Measurements from ENCODE around the gene CNTNAP2.
"Not testable (repeated sequence)": the region's sequence is repeated elsewhere in the genome, so short reads cannot be mapped to it uniquely, and the experiment has no call there.

CNTNAP2 gene

GRCh38 chr7:147570390-147570789 is 1453.8 kb downstream of the CNTNAP2 start:
- H3K27me3 Mint-ChIP-seq (ENCODE audit: low read depth) = no peaks in the 10 kb centered on the region
- no peak overlapping the region for H3K4me3 Mint-ChIP-seq
- H3K9me3 Mint-ChIP-seq = peaks cover 15% of the 10 kb centered on the region
- H3K4me1 Mint-ChIP-seq (ENCODE audit: low read depth) = no peaks in the 10 kb centered on the region
- H3K27ac Mint-ChIP-seq = no peak overlapping the region
- no peaks in the 10 kb centered on the region for H3K36me3 Mint-ChIP-seq (ENCODE audit: low read depth)

DNA sequence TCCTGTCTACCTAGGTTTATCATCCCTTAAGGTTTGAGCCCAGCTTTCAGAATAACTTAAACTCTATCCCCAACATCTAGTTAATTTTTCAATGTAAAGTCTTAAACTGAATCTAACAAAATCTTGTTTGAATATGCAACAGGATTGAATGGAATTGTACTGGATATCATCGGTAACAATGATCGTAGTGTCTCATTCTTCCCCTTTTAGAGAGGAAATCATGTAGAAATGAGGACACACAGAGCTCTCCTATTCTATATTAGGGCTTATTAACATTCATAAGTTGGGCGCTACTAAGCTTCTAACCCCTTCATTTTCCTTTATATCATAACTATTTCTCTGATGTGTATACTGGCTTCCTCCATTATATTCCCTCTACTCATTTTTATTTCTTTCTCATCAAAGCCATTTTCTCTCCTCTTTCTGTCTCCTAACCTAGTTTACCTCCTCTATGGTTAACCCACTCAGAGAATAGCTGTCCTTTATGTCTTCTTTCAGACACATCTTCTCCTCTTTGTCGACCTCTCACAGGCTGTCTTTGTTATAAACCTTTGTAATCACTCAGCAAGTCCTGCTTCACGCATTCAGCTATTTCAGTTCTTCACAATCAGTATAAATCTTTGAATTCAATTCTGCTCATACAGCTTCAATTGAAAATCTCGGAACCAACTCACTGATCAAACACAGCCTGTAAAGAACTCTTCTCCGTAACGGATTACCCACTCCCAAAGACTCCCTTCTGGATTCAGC is 1455.0 kb downstream of the CNTNAP2 start:
- Mint-ChIP-seq H3K36me3 (ENCODE audit: low read depth) (no peaks in the 10 kb centered on the region), H3K27me3 (ENCODE audit: low read depth) (no peaks in the 10 kb centered on the region), H3K4me1 (ENCODE audit: low read depth) (no peaks in the 10 kb centered on the region), H3K9me3 (peaks cover 10% of the 10 kb centered on the region), H3K27ac (no peak overlapping the region), H3K4me3 (no peak overlapping the region)

- Mint-ChIP-seq H3K9me3 (no peaks in the 10 kb centered on the region), H3K4me3 (no peak overlapping the region), H3K36me3 (ENCODE audit: low read depth) (no peaks in the 10 kb centered on the region), H3K4me1 (ENCODE audit: low read depth) (no peaks in the 10 kb centered on the region), H3K27ac (no peak overlapping the region), H3K27me3 (ENCODE audit: low read depth) (no peaks in the 10 kb centered on the region)
These were observed 1461.6 kb downstream of the CNTNAP2 start for GRCh38 chr7:147578196-147578595.

- H3K27ac Mint-ChIP-seq = no peak overlapping the region
- H3K36me3 Mint-ChIP-seq (ENCODE audit: low read depth) = no peaks in the 10 kb centered on the region
- no peaks in the 10 kb centered on the region for H3K4me1 Mint-ChIP-seq (ENCODE audit: low read depth)
These were observed 1462.5 kb downstream of the CNTNAP2 start for GRCh38 chr7:147579148-147579547.

GRCh38 chr7:147584771-147585193 is 1468.2 kb downstream of the CNTNAP2 start:
- Mint-ChIP-seq H3K4me1 (ENCODE audit: low read depth) (no peaks in the 10 kb centered on the region), H3K4me3 (no peak overlapping the region), H3K27me3 (ENCODE audit: low read depth) (no peaks in the 10 kb centered on the region), H3K27ac (no peak overlapping the region), H3K9me3 (no peaks in the 10 kb centered on the region), H3K36me3 (ENCODE audit: low read depth) (no peaks in the 10 kb centered on the region)

More at GRCh38 chr7:147579148-147579547, 1462.5 kb downstream of the CNTNAP2 start:
- no peak overlapping the region for H3K4me3 Mint-ChIP-seq
- H3K27me3 Mint-ChIP-seq (ENCODE audit: low read depth) = no peaks in the 10 kb centered on the region
- H3K9me3 Mint-ChIP-seq = no peaks in the 10 kb centered on the region

- Mint-ChIP-seq H3K27ac (no peak overlapping the region), H3K4me1 (ENCODE audit: low read depth) (no peaks in the 10 kb centered on the region), H3K4me3 (no peak overlapping the region), H3K36me3 (ENCODE audit: low read depth) (no peaks in the 10 kb centered on the region), H3K9me3 (no peaks in the 10 kb centered on the region), H3K27me3 (ENCODE audit: low read depth) (no peaks in the 10 kb centered on the region)
These were observed 1469.5 kb downstream of the CNTNAP2 start for GRCh38 chr7:147586110-147586509.

GRCh38 chr7:147586526-147586925 is 1469.9 kb downstream of the CNTNAP2 start:
- Mint-ChIP-seq H3K4me1 (ENCODE audit: low read depth) (no peaks in the 10 kb centered on the region), H3K4me3 (no peak overlapping the region), H3K27ac (no peak overlapping the region), H3K27me3 (ENCODE audit: low read depth) (no peaks in the 10 kb centered on the region), H3K36me3 (ENCODE audit: low read depth) (no peaks in the 10 kb centered on the region), H3K9me3 (no peaks in the 10 kb centered on the region)

- H3K36me3 Mint-ChIP-seq (ENCODE audit: low read depth) = no peaks in the 10 kb centered on the region
- H3K27ac Mint-ChIP-seq = no peak overlapping the region
- H3K4me3 Mint-ChIP-seq = no peak overlapping the region
- H3K4me1 Mint-ChIP-seq (ENCODE audit: low read depth) = no peaks in the 10 kb centered on the region
- peaks cover 16% of the 10 kb centered on the region for H3K9me3 Mint-ChIP-seq
- no peaks in the 10 kb centered on the region for H3K27me3 Mint-ChIP-seq (ENCODE audit: low read depth)
These were observed 1476.9 kb downstream of the CNTNAP2 start for GRCh38 chr7:147593271-147594057.

GRCh38 chr7:147595042-147595441 is 1478.4 kb downstream of the CNTNAP2 start:
- no peaks in the 10 kb centered on the region for H3K27me3 Mint-ChIP-seq (ENCODE audit: low read depth)
- no peaks in the 10 kb centered on the region for H3K4me1 Mint-ChIP-seq (ENCODE audit: low read depth)
- H3K27ac Mint-ChIP-seq = no peak overlapping the region
- H3K9me3 Mint-ChIP-seq = peaks cover 25% of the 10 kb centered on the region
- no peaks in the 10 kb centered on the region for H3K36me3 Mint-ChIP-seq (ENCODE audit: low read depth)
- H3K4me3 Mint-ChIP-seq = no peak overlapping the region

DNA sequence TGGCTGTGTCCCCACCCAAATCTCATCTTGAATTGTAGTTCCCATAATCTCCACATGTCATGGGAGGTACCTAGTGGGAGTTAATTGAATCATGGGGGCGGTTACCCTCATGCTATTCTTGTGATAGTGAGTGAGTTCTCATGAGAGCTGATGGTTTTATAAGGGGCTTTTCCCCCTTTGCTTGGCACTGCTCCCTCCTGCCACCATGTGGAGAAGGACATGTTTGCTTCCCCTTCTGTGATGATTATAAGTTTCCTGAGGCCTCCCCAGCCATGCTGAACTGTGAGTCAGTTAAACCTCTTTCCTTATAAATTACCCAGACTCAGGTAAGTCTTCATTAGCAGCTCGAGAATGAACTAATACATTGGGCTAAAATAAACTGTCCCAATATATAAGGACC is 1482.1 kb downstream of the CNTNAP2 start:
- H3K27me3 Mint-ChIP-seq (ENCODE audit: low read depth); H3K27ac Mint-ChIP-seq; H3K36me3 Mint-ChIP-seq (ENCODE audit: low read depth); H3K4me1 Mint-ChIP-seq (ENCODE audit: low read depth); H3K4me3 Mint-ChIP-seq: not testable (repeated sequence)
- peaks cover 29% of the 10 kb centered on the region for H3K9me3 Mint-ChIP-seq

DNA sequence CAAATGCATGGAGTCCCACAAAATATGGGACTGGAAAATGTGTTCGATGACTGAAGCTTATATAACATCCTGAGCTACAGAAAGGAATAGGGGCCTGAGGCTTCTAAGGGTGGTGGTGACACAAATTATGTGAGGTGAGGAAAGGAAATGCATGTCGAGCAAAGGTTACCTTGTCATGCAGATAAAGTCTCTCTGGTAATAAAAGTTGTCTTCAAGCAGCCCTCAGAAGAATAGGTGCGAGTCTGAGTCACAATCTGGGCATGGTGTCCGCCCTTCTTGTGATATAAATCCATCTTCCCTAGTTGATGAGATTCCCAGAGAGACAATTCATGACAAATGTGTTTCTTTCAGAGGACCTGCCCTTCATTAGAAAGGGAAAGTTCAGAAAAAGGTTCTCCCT is 1488.7 kb downstream of the CNTNAP2 start:
- Mint-ChIP-seq H3K36me3 (ENCODE audit: low read depth) (no peaks in the 10 kb centered on the region), H3K9me3 (peaks cover 4% of the 10 kb centered on the region), H3K4me3 (no peak overlapping the region)

GRCh38 chr7:147607157-147607800 is 1490.7 kb downstream of the CNTNAP2 start:
- H3K27ac Mint-ChIP-seq = no peak overlapping the region
- no peaks in the 10 kb centered on the region for H3K36me3 Mint-ChIP-seq (ENCODE audit: low read depth)
- no peak overlapping the region for H3K4me3 Mint-ChIP-seq
- no peaks in the 10 kb centered on the region for H3K27me3 Mint-ChIP-seq (ENCODE audit: low read depth)
- no peaks in the 10 kb centered on the region for H3K9me3 Mint-ChIP-seq
- H3K4me1 Mint-ChIP-seq (ENCODE audit: low read depth) = no peaks in the 10 kb centered on the region

More for the DNA sequence above, 1488.7 kb downstream of the CNTNAP2 start:
- Mint-ChIP-seq H3K27ac (no peak overlapping the region), H3K4me1 (ENCODE audit: low read depth) (no peaks in the 10 kb centered on the region), H3K27me3 (ENCODE audit: low read depth) (no peaks in the 10 kb centered on the region)

DNA sequence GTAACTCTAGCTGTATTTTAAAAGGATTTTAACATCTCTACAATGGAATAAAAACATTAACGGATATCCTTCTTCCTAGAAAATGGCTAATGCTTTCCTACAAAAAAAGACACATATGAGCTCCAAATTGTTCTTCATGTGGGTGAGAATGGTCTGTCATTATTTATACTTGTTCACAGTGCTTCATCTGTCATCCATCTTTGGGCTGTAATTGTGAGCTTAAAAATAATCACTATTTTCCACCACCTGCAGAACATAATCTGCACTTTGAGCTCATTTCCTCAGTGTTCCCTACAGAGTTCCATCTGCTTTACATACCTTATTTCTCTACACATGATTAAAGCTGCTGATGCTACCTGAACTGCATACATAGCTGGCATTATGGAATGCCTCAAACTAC is 1494.8 kb downstream of the CNTNAP2 start:
- no peaks in the 10 kb centered on the region for H3K9me3 Mint-ChIP-seq
- no peaks in the 10 kb centered on the region for H3K27me3 Mint-ChIP-seq (ENCODE audit: low read depth)
- H3K4me3 Mint-ChIP-seq = no peak overlapping the region
- no peak overlapping the region for H3K27ac Mint-ChIP-seq
- no peaks in the 10 kb centered on the region for H3K36me3 Mint-ChIP-seq (ENCODE audit: low read depth)
- H3K4me1 Mint-ChIP-seq (ENCODE audit: low read depth) = no peaks in the 10 kb centered on the region

DNA sequence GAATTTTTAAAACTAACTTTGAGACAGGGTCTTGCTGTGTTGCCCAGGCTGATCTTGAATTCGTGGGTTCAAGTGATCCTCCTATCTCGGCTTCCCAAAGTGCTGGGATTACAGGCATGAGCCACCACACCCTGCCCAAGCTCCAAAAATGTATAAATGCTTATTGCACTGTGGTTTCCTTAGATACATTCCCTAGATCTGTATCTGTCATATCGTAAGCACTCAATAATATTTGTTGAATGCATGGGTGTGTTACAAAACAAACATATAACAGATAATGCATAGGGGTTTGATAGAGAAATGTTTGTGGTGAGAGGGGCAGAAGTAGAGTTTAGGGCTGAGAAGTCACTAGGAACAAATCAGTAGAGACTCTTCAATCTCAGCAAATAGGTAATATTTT is 1518.7 kb downstream of the CNTNAP2 start:
- Mint-ChIP-seq H3K27ac (no peak overlapping the region), H3K9me3 (peaks cover 10% of the 10 kb centered on the region), H3K4me3 (no peak overlapping the region), H3K4me1 (ENCODE audit: low read depth) (no peaks in the 10 kb centered on the region), H3K36me3 (ENCODE audit: low read depth) (no peaks in the 10 kb centered on the region), H3K27me3 (ENCODE audit: low read depth) (no peaks in the 10 kb centered on the region)

DNA sequence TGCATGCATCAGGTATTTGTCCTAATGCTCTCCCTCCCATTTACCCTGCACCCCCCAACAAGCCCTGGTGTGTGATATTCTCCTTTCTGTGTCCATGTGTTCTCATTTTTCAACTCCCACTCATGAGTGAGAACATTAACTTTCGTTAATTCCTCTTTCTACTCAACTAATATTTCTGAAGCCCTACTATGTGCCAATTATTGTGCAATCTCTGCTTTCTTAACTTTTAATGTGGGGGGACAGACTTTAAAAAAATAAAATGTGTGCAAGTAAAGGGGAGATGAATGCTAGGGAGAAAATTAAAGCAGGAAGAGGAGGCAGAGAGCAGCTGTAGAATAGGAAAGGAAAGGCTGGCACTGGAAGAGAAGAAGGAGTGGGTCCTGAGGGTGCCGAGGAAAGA is 1520.0 kb downstream of the CNTNAP2 start:
- H3K27me3 Mint-ChIP-seq (ENCODE audit: low read depth) = no peaks in the 10 kb centered on the region
- no peaks in the 10 kb centered on the region for H3K36me3 Mint-ChIP-seq (ENCODE audit: low read depth)
- H3K4me1 Mint-ChIP-seq (ENCODE audit: low read depth) = no peaks in the 10 kb centered on the region
- H3K9me3 Mint-ChIP-seq = peaks cover 8% of the 10 kb centered on the region
- H3K27ac Mint-ChIP-seq = no peak overlapping the region
- no peak overlapping the region for H3K4me3 Mint-ChIP-seq

Measured in T-helper 1 cell treated with Interleukin-12 subunit alpha and Interleukin-12 subunit beta and Interleukin-4 antibody, amounts not matched to agents 30 μg/mL and 1 μg/mL, for 36 hours (primary cell).